T-helper 9 cell (primary cell): Measurements from ENCODE around the gene HAPLN3.
A peak's percentile ranks its signal among the peaks of the same experiment; 100 is the strongest.

Source experiments
- DNase-seq: peaks from one replicate; pipeline ENCODE4 v3.0.0-alpha.2; 2020

HAPLN3 gene

GRCh38 chr15:88858934-88859333 is 36.4 kb downstream of the HAPLN3 start:
- DNase-seq: no peak

GRCh38 chr15:88852476-88852875 is 42.9 kb downstream of the HAPLN3 start:
- no peak for DNase-seq

GRCh38 chr15:88849376-88850072 is 45.8 kb downstream of the HAPLN3 start:
- DNase-seq: no peak

DNA sequence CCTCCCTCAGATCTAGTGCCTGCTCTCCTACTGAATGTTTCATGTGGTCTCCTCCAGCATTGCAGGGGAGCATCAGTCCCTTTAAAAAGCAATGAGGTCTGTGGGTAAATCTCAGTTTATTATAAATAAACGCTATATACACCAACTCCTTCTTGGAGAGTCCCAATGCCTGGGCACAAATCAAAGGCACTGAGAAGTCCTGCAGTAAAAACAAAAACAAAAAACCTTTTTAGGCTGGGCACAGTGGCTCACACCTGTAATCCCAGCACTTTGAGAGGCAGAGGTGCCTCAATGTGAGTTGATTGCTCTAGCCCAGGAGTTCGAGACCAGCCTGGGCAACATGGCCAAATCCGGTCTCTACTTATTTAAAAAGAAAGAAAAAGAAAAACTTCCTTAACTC is 47.1 kb downstream of the HAPLN3 start:
- DNase-seq: no peak

GRCh38 chr15:88847144-88847543 is 48.2 kb downstream of the HAPLN3 start:
- DNase-seq: no peak

DNA sequence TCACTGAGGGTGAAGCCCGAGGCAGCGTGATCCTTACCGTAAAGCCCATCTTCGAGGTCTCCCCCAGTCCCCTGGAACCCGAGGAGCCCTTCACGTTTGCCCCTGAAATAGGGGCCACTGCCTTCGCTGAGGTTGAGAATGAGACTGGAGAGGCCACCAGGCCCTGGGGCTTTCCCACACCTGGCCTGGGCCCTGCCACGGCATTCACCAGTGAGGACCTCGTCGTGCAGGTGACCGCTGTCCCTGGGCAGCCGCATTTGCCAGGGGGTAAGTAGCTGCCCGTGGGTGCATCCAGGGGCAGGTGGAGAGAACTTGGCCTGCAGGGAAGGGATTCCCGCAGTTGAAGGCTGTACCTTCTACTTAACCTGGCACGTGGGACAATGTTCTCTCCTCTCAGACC is 49.7 kb downstream of the HAPLN3 start:
- no peak for DNase-seq

DNA sequence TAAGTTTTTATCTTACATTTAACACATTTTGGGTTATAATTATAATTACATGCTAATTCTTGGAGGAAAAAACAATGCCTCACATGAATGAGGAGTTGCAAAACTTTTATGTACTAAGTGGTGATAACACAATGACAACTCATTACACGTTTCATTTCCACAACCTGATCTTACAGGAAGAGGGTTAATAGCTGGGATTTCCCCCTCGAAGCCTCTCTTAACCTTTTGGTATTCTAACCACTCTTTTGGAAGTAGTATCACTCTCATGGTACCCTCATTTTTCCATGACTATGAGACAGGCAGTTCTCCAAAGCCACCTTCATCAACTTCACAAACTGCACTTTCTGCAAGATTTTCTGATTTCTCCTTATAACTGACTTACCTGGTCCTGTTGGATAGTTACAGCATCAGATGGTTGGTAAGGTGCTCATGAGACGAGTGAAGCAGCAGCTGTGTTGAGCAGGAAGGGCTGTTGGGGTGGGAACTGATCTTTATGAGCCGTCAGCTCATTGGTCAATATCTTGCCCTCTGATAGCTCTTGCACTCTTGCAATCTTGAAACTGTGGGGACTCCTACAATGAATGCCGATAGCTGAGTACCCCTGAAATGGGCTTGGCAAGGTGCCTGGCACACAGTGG is 50.5 kb downstream of the HAPLN3 start:
- no peak for DNase-seq

GRCh38 chr15:88843334-88843733 is 52.0 kb downstream of the HAPLN3 start:
- no peak for DNase-seq

- DNase-seq: no peak
Measured at GRCh38 chr15:88842156-88842555, 53.2 kb downstream of the HAPLN3 start.

- no peak for DNase-seq
Measured at GRCh38 chr15:88841236-88841635, 54.1 kb downstream of the HAPLN3 start.

- no peak for DNase-seq
Measured at GRCh38 chr15:88839961-88840360, 55.4 kb downstream of the HAPLN3 start.

DNA sequence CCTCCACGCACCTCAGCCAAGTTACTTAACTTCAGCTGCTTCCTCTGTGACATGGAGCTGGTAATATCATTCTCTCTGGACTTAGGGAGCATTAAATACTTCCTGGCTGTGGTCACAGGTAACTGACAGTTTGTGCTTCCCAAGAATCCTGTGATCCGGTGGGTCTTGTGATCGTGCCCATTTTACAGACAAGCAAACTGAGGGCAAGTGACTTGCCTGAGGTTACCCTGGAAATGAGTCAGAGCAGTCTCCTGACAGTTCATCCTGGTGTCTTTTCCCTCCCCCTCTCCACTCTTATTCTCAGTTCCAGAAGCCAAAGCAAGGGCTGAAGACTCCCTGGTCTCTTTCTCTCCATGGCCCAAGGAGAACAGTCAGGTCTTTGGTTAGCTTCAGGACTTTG is 56.2 kb downstream of the HAPLN3 start:
- no peak for DNase-seq

DNA sequence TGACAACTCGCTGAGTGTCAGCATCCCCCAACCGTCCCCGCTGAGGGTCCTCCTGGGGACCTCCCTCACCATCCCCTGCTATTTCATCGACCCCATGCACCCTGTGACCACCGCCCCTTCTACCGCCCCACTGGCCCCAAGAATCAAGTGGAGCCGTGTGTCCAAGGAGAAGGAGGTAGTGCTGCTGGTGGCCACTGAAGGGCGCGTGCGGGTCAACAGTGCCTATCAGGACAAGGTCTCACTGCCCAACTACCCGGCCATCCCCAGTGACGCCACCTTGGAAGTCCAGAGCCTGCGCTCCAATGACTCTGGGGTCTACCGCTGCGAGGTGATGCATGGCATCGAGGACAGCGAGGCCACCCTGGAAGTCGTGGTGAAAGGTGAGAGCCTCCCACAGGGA is 56.7 kb downstream of the HAPLN3 start:
- DNase-seq: no peak

DNA sequence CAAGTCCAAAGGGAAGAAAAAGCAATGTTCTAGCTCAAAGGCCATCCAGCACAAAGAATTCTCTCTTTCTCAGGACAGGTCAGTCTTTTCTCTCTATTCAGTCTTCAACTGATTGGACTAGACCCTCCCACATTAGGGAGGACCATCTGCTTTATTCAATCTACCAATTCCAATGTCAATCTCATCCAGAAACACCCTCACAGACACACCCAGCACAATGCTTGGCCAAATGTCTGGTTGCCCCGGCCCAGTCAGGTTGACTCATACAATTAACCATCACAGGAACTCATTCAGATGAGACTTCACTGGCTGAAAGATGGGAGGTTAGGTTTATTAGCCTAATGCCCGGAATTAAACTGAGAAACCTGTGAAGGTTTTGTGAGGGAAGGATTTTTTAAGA is 59.7 kb downstream of the HAPLN3 start:
- no peak for DNase-seq

DNA sequence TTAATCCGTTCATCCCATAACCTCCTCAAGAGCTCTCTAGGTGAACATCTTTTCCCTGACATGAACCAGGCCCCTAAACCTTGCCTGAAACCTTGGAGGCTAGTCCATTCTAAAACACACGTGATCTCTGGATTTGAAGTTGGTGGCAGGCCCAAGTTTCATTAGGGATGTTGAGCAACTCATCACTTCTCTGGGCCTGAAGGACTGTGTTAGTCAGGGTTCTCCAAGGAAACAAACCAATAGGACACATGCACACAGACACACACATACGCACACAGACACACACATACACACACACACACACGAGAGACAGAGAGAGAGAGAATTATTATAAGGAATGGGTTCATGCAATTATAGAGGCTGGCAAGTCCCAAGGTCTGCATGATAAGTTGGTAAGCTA is 60.2 kb downstream of the HAPLN3 start:
- DNase-seq: no peak

- peak; percentile 17 for DNase-seq
Measured at GRCh38 chr15:88834211-88834812, 61.0 kb downstream of the HAPLN3 start.

DNA sequence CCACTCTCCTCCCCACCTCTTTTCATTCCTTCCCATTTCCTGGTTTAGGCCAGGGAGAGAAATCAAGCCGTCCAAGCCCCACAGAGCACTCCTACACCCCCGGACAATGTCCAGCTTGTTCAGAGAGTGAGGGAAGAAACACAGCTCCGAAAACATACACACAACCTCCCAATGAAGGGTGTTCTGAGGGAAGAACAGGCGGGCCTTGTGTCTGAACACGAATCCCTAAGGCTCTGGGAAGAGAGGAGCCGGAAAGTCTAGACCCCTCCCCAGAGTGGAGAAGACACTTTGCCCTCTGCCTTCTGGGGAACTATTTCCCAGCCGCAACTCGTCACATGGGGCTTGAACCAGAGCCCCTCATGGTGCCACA is 61.6 kb downstream of the HAPLN3 start:
- no peak for DNase-seq

GRCh38 chr15:88832820-88833730 is 62.3 kb downstream of the HAPLN3 start:
- no peak for DNase-seq

- no peak for DNase-seq
Measured at GRCh38 chr15:88830016-88830415, 65.3 kb downstream of the HAPLN3 start.

- no peak for DNase-seq
Measured at GRCh38 chr15:88828791-88829190, 66.6 kb downstream of the HAPLN3 start.
